ENCODE results near the gene GMCL1.
"Not testable (repeated sequence)": the region's sequence is repeated elsewhere in the genome, so short reads cannot be mapped to it uniquely, and the experiment has no call there.

The GMCL1 gene

DNA sequence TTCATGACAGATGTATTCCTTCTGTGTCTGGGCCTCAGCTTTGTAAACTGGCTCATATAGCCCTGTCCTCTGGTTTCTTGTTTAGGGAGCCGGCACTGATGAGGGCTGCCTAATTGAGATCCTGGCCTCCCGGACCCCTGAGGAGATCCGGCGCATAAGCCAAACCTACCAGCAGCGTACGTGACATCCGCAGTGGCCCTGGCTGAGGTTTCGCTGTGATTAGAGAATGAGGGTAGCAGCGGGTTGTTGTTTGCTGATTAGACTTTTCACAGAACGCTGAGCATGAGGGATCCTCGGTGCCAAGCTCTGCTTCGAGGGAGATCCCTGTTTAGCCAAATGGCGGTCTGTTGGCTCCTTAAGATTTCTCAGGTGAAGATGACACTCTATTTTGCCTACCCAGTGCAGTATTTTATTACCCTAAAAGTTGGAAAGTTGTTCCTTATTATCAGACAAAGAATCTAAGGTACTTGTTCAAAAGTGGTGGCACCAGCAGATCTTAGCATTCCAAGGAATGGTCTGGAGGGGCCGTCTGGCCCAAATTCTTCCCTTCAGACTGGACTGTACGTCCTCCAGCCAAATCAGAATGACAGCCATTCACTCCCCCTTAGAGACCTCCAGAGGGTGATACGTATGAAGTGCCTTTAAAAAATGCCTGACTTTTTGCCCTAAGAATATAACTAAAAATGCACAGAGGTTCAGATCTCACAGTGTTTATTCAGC is 21.5 kb upstream of the GMCL1 start:
- DNase-seq (ENCODE audit: low read depth) = no peak

DNA sequence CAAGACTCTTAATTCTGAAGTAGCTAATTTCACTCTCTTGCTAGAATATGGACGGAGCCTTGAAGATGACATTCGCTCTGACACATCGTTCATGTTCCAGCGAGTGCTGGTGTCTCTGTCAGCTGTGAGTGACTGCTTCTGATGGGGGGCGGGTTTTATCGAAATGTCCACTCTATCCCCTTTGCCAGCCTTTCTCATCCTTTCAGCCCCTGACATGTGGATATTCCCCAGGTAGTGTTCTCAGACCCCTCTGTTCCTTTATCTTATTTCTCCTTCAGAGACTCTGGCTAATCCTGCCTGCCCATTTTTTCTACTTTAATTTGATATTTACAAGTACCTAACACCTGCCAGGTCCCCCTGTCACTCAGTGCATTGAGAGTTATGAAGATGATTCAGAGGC is 18.9 kb upstream of the GMCL1 start:
- DNase-seq (ENCODE audit: low read depth) = no peak

DNA sequence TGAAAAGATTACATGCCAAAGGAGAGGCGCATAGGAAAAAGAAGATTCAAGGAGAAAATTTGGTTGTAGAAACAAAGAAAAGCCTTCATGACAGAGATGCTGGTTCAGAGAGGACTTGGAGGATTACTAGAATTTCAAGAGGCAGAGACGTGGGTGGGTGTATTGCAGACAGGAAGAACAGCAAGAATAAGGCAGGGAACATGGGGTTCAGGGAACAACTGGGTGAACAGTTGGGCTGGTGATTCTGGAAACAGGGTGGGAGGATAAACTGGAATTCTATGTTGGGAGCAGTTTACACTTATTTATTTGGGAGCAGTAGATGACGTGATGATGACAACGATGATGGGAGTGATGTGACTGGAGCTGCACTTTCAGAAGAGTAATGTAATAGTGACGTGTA is 18.4 kb upstream of the GMCL1 start:
- no peak for DNase-seq (ENCODE audit: low read depth)

DNA sequence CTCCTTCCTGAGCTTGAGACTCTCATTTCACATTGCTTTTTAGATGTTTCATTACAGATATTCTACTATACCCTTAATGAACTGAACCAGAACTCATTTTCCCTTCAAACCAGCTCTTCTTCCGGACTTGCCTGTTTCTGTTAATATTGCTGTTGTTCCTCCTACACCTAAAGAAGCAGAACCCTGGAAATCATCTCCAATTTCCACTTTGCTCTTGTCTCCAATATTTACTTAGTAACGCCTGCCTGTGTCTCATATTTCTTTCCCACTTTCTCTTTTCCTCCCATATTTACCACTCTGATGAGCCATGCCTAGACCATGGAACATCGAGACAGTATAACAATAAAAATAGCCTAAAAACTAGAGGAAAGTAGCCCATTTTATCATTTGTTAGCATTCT is 17.9 kb upstream of the GMCL1 start:
- no peak for DNase-seq (ENCODE audit: low read depth)

DNA sequence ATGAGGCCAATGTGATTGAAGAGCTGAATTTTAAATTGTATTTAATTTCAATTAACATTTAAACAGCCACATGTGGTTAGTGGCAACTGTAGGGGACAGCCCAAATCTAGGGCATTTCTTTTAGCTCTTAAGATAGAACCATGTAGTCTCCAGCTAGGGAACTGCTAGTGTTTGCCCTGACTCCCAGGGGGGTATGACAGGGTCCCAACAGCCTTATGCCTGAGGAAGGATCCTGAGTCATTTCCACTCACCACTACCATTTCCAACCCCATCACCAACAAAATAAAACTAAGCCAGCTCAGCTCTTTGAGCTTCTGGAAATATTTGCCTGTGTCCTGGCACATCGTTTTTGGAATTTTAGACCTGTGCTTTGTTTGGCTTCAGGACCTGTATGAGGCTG is 13.7 kb upstream of the GMCL1 start:
- peak; percentile 35 for DNase-seq (ENCODE audit: low read depth)

DNA sequence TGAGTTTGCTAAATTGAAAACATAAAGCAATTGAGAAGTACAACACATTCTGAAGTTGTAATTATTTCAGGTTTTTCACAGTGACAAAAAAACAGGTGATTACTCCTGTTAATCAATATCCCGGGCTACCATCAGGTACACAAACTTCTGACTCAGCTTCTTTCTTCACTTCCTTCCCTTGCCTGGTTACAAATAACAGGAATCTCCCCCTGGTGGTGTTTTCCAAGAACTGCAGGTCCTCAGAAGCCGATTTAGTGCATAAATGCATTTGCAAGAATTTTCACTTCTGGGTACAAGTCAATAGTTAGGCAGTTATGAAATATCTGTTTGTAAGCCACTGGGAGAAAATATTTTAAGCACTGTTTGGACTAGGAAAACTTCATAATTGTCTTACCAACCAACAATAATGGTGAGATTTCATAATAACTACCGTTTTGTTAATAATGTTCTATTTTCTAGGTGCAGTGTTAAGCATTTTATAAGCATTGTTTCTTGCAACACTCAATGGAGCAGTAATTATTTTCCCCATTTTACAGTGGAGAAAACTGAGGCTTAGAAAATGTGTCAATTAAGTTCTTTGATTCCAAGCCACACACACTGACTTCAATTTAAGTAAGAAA is 12.4 kb upstream of the GMCL1 start:
- peak; percentile 94 for DNase-seq (ENCODE audit: low read depth)

DNA sequence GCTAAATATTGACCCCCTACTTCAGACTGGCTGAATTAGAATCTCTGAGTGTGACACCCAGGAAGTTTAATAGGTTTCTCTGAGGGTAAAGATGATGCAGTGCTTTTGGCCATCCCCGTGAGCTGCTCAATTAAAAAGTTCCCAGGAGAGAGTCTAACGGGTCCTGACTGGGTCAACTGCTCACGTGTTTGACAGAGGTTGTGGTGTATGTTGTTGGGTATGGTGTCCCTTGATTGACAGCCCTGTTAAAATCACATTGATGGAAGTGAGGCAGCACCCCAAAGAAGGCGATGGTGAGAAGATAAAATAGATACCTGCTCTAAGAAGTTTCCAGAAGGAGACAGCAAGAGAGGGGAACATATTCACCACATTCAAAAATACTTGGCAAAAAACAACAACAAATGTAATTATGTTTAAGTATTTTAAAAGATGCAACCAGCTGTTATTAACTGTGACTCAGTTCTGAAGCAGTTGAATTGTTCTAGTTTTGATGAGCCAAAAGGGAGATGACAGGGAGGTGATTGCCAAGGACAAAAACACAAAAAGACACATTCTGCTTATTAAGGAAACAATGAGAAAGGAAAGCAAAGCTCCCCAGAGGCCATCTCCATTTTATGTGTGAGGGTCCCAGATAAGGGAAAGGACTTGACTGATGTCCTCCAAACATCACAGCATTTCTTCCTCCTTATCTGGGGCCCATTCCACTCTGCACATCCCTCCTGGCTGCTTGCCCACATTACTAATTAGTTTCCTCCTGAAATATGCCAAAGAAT is 11.5 kb upstream of the GMCL1 start:
- DNase-seq (ENCODE audit: low read depth) = no peak

DNA sequence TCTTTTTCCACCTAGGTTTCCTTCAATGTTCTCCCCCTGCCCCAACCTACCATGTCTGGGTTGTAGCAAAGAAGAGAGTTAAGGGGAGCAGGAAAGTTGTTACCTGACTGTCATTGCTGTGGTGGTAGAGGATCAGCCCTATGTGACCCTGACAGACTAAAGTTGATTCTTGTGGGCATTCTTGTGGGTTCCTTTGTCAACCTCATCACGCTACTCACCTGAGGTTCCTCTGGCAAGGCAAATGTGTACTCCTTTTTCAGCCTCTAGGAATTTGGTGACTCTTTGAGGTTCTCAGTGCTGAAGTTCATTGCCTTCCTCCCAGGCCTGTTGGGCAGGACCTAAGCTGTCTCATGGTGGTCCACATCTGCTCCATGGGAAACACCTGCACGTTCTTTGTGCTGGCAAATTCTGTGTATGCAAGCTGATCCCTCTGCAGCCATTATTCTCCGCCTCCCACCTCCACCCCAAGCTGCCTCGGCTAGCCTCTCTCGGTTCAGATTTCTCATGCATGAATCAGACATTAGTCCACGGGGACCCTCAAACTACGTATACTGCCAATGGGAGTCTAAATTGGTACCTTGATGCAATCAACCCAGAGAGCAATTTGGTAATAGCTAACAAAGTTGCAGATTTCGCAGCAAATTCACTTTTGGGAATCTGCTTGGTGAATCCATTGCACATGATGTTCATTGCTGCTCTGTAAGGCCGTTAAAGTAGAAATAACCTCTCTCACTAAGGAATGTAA is 1.5 kb upstream of the GMCL1 start:
- DNase-seq (ENCODE audit: low read depth) = peak; percentile 44

DNA sequence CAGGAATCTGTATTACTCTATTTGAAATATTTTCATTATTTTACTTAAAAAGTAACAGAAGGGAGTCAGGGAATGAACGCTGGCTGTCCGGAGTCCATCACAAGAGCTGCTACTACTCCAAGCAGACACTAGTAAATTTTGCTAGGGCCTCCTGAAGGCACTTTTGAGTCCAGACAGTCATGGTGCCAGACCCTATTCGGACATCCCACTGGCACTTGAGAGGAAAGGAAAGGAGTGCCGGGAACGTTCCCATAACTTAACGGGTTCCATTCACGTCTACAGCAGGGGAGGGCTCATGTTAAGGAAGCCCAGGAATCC is 563 bp upstream of the GMCL1 start:
- no peak for DNase-seq (ENCODE audit: low read depth)

DNA sequence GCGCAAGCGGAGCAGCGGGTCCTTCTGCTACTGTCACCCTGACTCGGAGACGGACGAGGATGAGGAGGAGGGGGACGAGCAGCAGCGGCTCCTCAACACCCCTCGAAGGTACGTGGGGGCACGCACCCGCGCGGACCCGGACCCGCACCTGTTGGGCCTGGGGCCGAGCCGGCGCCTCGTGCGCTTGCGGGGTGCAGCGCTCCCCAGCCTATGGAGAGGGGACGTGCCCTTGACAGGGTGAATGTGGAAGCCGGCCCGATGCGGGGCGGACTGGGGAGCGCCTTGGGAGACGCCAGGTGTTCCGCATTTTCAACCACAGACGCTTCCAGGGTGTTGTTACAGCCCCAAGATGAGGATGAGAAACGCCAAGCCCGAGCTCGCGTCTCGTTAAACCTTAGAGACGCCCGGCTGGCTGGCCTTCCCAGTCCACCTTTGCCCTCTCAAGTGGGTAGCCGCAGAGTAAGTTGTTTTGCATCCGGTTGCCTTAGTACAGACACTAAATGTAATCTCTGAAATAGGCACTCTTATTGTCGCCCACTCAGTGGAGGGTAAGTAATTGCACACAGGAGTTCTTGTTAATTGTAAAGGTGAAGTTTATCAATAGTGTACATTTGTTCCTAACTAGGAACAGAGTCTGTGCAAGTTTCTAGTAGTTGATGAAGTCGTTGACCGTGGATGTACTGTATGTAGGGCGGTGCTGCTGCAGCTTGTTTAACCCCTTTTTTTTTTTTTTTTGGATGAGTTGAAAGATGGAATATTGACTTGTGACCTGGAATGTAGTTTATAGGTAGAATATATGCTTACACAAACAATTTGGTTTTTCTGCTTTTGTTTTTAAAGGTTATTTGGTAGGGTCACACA is 815 bp downstream of the GMCL1 start:
- peak; percentile 65 for DNase-seq (ENCODE audit: low read depth)

DNA sequence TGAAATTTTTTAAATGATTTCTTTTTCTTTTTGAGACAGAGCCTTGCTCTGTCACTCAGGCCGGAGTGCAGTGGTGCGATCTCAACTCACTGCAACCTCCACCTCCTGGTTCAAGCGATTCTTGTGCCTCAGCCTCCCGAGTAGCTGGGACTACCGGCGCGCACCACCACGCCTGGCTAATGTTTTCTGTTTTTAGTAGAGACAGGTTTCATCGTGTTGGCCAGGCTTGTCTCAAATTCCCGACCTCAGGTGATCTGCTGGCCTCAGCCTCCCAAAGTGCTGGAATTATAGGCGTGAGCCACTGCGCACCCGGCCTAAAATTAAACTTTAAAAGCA is 1.4 kb downstream of the GMCL1 start:
- DNase-seq (ENCODE audit: low read depth) = not testable (repeated sequence)

DNA sequence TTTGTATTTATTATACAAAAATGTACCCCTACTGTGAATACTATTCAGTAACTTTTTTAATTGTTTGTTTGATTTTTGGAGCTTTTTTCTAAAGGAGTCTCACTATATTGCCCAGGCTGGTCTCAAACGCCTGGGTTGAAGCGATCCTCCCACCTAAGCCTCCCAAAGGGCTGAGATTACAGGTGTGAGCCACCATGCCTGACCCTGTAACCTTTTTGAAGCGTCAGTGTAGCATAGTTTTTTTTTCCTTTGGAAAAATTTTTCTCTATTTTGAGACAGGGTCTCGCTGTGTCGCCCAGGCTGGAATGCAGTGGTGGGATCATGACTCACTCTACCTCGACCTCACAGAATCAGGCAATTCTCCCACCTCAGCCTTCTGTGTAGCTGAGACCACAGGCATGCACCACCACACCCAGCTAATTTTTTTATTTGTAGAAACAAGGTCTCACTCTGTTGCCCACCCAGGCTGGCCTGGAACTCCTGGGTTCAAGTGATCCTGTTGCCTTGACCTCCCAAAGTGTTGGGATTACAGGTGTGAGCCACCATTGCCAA is 2.0 kb downstream of the GMCL1 start:
- peak; percentile 43 for DNase-seq (ENCODE audit: low read depth)

DNA sequence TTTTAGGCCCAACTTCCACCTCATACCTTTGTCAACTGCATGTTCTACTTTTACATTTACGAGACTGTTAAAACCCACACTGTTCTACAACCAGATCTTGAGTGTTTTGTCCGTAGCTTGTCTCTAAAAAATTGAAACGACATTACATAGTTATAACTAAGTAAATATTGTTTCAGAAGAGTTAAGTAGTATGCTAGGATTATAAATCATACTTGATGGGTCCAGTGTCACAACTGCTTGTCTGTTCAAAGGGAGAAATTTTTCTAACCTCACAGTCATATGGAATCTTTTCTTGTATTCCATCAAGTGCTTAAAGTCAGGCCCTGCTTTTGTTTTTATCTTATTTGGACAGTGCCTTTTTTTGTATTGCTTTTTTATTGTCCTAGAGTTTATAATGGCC is 4.3 kb downstream of the GMCL1 start:
- no peak for DNase-seq (ENCODE audit: low read depth)

DNA sequence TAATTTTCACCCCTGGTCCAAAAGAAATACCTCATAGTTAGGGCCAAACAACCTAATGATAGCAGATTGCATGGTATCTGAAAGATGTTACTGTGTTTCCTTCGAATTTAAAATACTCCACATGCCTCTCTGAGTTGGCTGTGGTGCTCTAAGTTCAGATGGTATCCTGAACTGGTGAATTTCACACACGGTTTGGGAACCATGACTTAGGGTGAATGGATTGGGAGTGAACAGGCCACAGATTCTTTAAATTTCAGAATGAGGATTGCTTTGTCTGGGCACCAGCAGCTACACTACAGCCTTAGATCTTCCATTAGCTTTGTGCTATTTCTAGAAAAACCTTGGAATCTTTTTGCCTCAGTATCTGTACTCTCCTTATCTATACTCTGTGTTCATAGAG is 6.2 kb downstream of the GMCL1 start:
- DNase-seq (ENCODE audit: low read depth) = no peak

DNA sequence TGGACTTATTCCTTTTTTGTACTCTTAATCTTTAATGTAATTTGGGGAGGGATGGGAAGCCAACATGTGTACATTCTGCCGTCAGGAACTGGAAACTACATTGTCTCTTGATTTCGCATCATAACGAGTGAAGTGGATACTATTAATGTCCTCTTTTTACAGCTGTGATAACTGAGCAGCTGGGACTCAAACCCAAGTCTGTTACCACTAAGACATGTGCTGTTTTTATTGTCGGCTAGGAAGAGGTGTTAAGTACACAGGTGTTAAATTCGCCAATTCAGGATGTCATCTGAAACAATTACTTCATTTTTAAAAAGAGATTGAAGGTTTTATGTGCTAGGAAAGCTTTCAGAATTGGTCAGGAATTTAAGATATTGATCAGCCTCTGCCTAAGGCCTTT is 6.9 kb downstream of the GMCL1 start:
- DNase-seq (ENCODE audit: low read depth) = no peak

DNA sequence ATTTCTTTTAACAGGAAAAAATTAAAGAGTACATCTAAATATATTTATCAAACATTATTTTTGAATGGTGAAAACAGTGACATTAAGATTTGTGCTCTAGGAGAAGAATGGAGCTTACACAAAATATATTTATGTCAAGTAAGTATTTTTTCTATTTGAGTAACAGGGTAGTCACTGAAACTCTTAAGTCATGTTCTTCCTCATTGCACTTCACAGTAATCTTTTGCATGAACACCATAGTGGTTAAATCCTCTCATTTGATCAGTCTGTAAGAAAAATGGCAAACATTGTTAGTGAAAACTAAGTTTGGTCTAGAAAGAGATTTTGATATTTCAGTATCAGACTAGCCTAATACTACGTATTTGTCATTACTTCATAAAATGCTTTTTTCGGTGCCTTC is 8.1 kb downstream of the GMCL1 start:
- no peak for DNase-seq (ENCODE audit: low read depth)

DNA sequence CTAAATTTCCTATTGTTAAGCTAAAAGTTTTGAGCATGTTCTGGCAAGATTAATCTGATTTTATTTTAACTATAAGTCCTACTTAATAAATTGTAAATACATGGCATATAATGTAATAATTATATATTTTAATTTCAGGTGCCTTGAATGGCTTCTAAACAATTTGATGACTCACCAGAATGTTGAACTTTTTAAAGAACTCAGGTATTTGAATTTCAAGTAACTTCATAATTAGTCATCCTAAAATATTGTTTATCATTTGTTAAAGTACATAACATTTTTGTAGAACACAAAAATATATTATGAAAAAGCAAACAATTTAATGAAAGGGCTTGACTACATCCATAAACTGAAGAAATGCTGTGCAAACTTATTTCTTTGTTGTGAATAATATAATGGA is 14.5 kb downstream of the GMCL1 start:
- no peak for DNase-seq (ENCODE audit: low read depth)

DNA sequence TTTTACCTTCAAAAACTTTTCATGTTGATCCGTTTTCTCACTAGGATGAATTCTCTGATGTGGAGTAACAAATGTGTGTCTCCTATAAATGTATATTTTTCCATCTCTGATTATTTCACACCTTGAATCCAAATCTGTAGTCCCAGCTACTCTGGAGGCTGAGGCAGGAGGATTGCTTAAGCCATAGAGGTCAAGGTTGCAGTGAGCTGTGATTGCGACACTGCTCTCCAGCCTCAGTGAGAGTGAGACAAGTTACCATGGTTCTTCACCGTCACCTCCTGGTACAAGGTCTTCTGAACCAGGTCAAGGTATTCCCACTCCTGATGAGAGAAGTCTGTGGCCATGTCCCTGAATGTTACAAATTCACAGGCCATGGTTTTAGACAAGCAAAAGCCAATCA is 15.1 kb downstream of the GMCL1 start:
- no peak for DNase-seq (ENCODE audit: low read depth)

DNA sequence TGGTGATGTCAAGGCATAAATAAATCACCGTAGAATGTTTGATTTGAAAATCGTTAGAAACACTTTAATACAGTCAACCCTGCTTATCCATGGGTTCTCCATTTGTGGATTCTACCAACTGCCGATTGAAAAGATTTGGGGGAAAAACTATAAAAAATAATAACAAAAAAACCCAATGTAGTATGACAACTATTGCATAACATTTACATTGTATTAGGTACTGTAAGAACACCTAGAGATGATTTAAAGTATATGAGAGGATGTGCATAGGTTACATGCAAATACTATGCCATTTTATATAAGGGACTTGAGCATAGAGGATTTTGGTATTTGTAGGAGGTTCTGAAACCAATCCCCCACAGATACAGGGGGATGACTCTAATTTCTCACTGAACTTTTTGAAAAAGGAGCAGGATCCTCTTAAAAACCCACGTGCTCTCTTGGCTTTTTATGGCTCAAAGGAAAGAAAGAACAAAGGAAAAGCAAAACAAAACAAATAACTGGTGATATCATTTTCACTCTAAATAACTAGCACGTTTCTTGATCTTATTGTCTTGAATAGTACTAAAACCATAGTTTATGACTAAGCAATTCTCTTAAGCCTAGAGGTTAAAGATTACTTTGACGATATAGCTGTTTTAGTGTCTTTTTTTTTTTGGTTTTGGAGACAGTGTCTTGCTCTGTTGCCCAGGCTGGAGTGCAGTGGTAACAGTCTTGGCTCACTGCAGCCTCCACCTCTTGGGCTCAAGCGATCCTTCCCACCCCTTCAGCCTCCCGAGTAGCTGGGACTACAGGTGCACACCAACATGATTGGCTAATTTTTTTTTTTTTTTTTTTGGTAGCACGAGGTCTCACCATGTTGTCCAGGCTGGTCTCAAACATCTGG is 17.0 kb downstream of the GMCL1 start:
- DNase-seq (ENCODE audit: low read depth) = no peak

DNA sequence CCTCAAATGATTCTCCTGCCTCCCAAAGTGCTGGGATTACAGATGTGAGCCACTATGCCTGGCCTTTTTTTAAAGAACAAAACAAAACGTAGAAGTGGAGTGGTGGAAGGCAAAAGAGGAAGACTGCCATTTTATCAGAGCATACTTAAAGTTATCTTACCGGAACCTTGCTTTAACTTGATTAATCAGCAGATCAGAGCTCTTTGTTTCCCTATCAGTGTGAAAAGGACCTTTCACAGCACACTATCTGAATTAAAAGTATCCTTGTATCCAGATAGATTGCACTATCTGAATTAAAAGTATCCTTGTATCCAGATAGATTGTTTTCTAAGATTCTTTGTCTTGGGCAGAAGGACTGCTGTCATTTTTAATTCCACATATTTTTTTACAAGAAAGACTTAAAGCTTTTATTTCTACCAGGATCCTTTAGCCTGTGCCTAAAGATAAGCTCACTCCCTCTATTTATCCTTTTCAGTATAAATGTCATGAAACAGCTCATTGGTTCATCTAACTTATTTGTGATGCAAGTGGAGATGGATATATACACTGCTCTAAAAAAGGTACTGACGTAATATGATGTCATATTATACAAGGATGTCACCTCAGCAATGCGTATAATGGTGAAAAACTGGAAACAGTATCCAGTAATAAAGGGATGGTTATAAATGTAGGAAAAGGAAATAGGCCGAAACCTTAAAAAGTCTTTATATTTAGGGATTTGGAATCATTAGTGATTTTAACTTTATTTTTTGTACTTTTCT is 17.8 kb downstream of the GMCL1 start:
- no peak for DNase-seq (ENCODE audit: low read depth)
